Amniotic stem cell (primary cell): ENCODE measurements around the gene CROT.

ENCODE experiments used
- DNase-seq: peaks from one replicate; lab custom pipeline; 2025; lab: John Stamatoyannopoulos, UW

Gene CROT

DNA sequence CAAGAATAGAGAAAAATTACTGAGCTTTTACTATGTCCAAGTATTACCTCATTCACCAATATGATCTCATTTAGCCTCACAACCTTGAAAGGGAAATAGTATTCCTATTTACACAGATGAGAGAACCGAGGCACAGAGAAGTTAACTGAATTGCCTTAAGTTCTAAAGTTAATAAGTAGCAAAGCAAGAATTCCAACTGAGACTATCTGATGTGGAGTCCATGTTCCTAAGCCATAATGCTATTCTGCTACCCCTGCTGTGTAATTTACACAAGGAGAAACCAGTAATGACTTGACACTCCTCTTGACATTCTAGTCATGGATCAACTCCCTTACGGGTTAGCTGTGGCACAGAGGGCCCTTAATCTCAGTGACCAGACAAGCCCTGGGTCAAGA is 69.3 kb downstream of the CROT start:
- no peak for DNase-seq

GRCh38 chr7:87416682-87417587 is 71.5 kb downstream of the CROT start:
- peak; percentile 44 for DNase-seq

DNA sequence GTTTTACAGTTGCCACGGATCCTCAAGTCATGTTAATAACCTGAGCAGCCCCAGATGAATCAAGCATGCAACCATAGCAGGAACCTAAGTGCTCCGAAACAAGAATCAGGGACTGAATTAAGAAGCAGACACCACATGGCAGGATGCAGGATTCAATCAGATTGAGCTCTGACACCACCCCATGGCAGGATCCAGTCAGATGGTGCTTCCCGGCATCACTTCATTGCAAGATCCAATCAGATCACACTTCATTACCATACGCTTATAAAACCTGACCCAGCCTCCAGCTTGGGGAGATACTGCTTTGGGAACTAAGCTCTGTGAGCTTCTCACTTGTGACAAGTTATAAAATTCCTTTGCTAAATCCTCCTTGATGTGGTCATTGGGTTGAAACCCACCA is 74.7 kb downstream of the CROT start:
- DNase-seq, result no peak

GRCh38 chr7:87424075-87424474 is 78.6 kb downstream of the CROT start:
- no peak for DNase-seq

DNA sequence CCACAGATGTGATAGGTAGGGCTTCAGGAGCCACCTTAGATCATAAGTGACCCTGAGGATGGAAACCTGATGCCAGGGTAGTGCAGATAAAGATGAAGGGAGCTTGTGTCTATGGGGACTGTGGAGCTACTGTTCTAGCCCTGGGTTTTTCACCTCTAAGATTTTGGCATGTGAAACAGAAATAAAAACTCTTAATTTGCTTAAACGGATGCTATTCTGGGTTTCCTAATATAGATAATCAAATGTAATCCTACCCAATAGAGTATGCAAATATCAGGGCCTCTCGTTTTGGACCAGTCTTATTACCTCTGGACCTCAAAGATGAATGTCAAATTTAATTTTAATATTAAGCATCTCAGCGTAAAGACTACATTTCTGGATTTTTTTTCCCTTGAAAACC is 80.7 kb downstream of the CROT start:
- no peak for DNase-seq

- no peak for DNase-seq
Observed at GRCh38 chr7:87427288-87427687, 81.8 kb downstream of the CROT start.

DNA sequence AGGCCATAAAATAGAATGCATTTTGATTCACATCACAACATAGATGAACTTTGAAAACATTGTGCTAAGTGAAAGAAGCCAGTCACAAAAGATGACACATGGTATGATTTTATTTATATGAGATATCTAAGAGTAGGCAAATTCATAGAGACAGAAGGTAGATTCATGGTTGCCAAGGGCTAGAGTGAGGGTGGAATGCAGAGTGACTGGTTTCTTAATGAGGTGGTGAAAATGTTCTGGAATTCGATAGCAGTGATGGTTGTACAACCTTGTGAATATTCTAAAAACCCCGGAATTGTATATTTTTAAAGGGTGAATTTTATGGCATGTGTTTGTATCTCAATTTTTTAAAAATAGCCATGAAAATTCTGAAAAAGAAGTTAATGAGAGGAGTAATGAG is 87.1 kb downstream of the CROT start:
- DNase-seq, result no peak

- no peak for DNase-seq
Observed at GRCh38 chr7:87435546-87435945, 90.1 kb downstream of the CROT start.

GRCh38 chr7:87445897-87446296 is 100.4 kb downstream of the CROT start:
- no peak for DNase-seq

GRCh38 chr7:87447116-87447635 is 101.7 kb downstream of the CROT start:
- DNase-seq, result no peak

GRCh38 chr7:87448388-87448787 is 102.9 kb downstream of the CROT start:
- no peak for DNase-seq
